Trophoblast cell (in vitro differentiated cells and primary cell): Measurements from ENCODE around the gene KCNQ1.

ENCODE experiments used
- DNase-seq, 2 donors: peaks; one replicate each; pipeline ENCODE4 v3.0.0-alpha.2; 2016
- H2AFZ ChIP-seq: 2 replicates; pipeline ENCODE4 v1.6.1; 2013; ENCODE audit warnings: low read length, moderate library complexity, mild to moderate bottlenecking; ENCODE audit not compliant: insufficient read depth, poor library complexity
- H2AK5ac ChIP-seq: 2 replicates; pipeline ENCODE4 v1.6.1; 2013; ENCODE audit warnings: mild to moderate bottlenecking, low read length
- H2BK120ac ChIP-seq: 2 replicates; pipeline ENCODE4 v1.6.1; 2013; ENCODE audit warnings: low read length, mild to moderate bottlenecking, moderate library complexity; ENCODE audit not compliant: insufficient read depth, poor library complexity
- H2BK12ac ChIP-seq: 2 replicates; pipeline ENCODE4 v1.6.1; 2013; ENCODE audit warnings: mild to moderate bottlenecking, low read length, moderate library complexity
- H2BK5ac ChIP-seq: 2 replicates; pipeline ENCODE4 v1.6.1; 2013; ENCODE audit warnings: low read length, low read depth, moderate library complexity, mild to moderate bottlenecking; ENCODE audit not compliant: poor library complexity
- H3K14ac ChIP-seq: 2 replicates; pipeline ENCODE4 v1.6.1; 2013; ENCODE audit warnings: mild to moderate bottlenecking, low read length
- H3K18ac ChIP-seq: 2 replicates; pipeline ENCODE4 v1.6.1; 2013; ENCODE audit warnings: mild to moderate bottlenecking, low read length
- H3K23ac ChIP-seq: 2 replicates; pipeline ENCODE4 v1.6.1; 2013; ENCODE audit warnings: low read length
- H3K27ac ChIP-seq: 2 replicates; pipeline ENCODE4 v1.5.1; 2013; ENCODE audit warnings: low read depth, mild to moderate bottlenecking, inconsistent platforms, low read length, moderate library complexity
- H3K27me3 ChIP-seq: 2 replicates; pipeline ENCODE4 v1.6.1; 2013; ENCODE audit warnings: inconsistent platforms, mild to moderate bottlenecking, low read length, moderate library complexity; ENCODE audit not compliant: insufficient read depth
- H3K36me3 ChIP-seq, 2 experiments: 1 replicate in 1 of 2; 2 replicates in 1 of 2; pipeline ENCODE4 v1.6.1; 2013; ENCODE audit warnings: low read length in 2 of 2, mild to moderate bottlenecking in 2 of 2, moderate library complexity in 1 of 2; ENCODE audit not compliant: insufficient read depth in 2 of 2, control insufficient read depth in 1 of 2
- H3K4ac ChIP-seq: 2 replicates; pipeline ENCODE4 v1.6.1; 2013; ENCODE audit warnings: low read depth, mild to moderate bottlenecking, low read length, moderate library complexity
- H3K4me1 ChIP-seq, 2 experiments: 1 replicate in 1 of 2; 2 replicates in 1 of 2; pipeline ENCODE4 v1.6.1; 2013; ENCODE audit warnings: low read length in 2 of 2, mild to moderate bottlenecking in 2 of 2, moderate library complexity in 1 of 2; ENCODE audit not compliant: insufficient read depth in 2 of 2, control insufficient read depth in 1 of 2
- H3K4me2 ChIP-seq: 2 replicates; pipeline ENCODE4 v1.6.1; 2013; ENCODE audit warnings: inconsistent platforms, mild to moderate bottlenecking, low read length, moderate library complexity
- H3K4me3 ChIP-seq: 2 replicates; pipeline ENCODE4 v1.5.1; 2013; ENCODE audit warnings: mild to moderate bottlenecking, low read depth, low read length, inconsistent platforms
- H3K79me1 ChIP-seq: one replicate; pipeline ENCODE4 v1.6.1; 2013; ENCODE audit warnings: low read length
- H3K79me2 ChIP-seq: 2 replicates; pipeline ENCODE4 v1.6.1; 2013; ENCODE audit warnings: low read length, mild to moderate bottlenecking; ENCODE audit not compliant: control insufficient read depth, insufficient read depth, poor library complexity
- H3K9ac ChIP-seq: 2 replicates; pipeline ENCODE4 v1.6.1; 2013; ENCODE audit warnings: mild to moderate bottlenecking, low read length
- H3K9me3 ChIP-seq: 2 replicates; pipeline ENCODE4 v1.6.1; 2013; ENCODE audit warnings: low read depth, mild to moderate bottlenecking, control low read depth, inconsistent platforms, low read length; ENCODE audit not compliant: insufficient read depth
- H4K12ac ChIP-seq: 2 replicates; pipeline ENCODE4 v1.6.1; 2013; ENCODE audit warnings: low read depth, mild to moderate bottlenecking, low read length, moderate library complexity
- H4K8ac ChIP-seq: 2 replicates; pipeline ENCODE4 v1.6.1; 2013; ENCODE audit warnings: low read depth, mild to moderate bottlenecking, low read length, moderate library complexity
- H4K91ac ChIP-seq: one replicate; pipeline ENCODE4 v1.6.1; 2013; ENCODE audit warnings: low read depth, mild to moderate bottlenecking, low read length, moderate library complexity
- WGBS: extraction: QIAGEN DNeasy Blood & Tissue Kit; methylation state at CpG from one replicate; pipeline ENCODE4 v1.1.7; 2013; ENCODE audit warnings: missing lambda C conversion rate; ENCODE audit not compliant: insufficient read length, insufficient coverage; ENCODE audit errors: extremely low coverage; 5-methylcytosine and 5-hydroxymethylcytosine counted together

The KCNQ1 gene

GRCh38 chr11:2744166-2744565 lies 299.4 kb downstream of the KCNQ1 start:
- H3K18ac ChIP-seq, result peak overlapping the region; percentile 25
- peaks cover 44% of the 10 kb centered on the region for H3K79me1 ChIP-seq
- no peak overlapping the region for H2AK5ac ChIP-seq
- H3K4ac ChIP-seq, result no peak overlapping the region
- H4K91ac ChIP-seq, result peak overlapping the region; percentile 44
- H2AFZ ChIP-seq, result no peak overlapping the region
- H2BK120ac ChIP-seq, result no peak overlapping the region
- no peaks in the 10 kb centered on the region for H3K36me3 ChIP-seq
- no peak overlapping the region for H3K4me2 ChIP-seq
- no peak overlapping the region for H3K14ac ChIP-seq
- H4K8ac ChIP-seq, result no peak overlapping the region
- no peak overlapping the region for H3K9ac ChIP-seq
- H4K12ac ChIP-seq, result no peak overlapping the region
- no peak overlapping the region for H3K27ac ChIP-seq
- H3K79me2 ChIP-seq, result peaks cover 1% of the 10 kb centered on the region
- DNase-seq, result peak; percentile 18 to 41
- no peak overlapping the region for H2BK5ac ChIP-seq
- H3K27me3 ChIP-seq, result no peaks in the 10 kb centered on the region
- H3K9me3 ChIP-seq, result peaks cover 3% of the 10 kb centered on the region
- H3K4me1 ChIP-seq, result peaks cover 46 to 54% of the 10 kb centered on the region in 2 experiments
- H2BK12ac ChIP-seq, result peak overlapping the region; percentile 21
- no peak overlapping the region for H3K4me3 ChIP-seq
- H3K23ac ChIP-seq, result no peak overlapping the region
- WGBS, result no CpG with 5 or more reads among the region's 9 CpGs

GRCh38 chr11:2745511-2745910 lies 300.7 kb downstream of the KCNQ1 start:
- H3K14ac ChIP-seq, result peak overlapping the region; percentile 22
- no peak overlapping the region for H3K9ac ChIP-seq
- H3K36me3 ChIP-seq, result no peaks in the 10 kb centered on the region
- H2BK5ac ChIP-seq, result no peak overlapping the region
- no peaks in the 10 kb centered on the region for H3K27me3 ChIP-seq
- peaks cover 49% of the 10 kb centered on the region for H3K79me1 ChIP-seq
- H3K23ac ChIP-seq, result no peak overlapping the region
- no peak overlapping the region for H3K18ac ChIP-seq
- H3K27ac ChIP-seq, result no peak overlapping the region
- H4K8ac ChIP-seq, result no peak overlapping the region
- no CpG with 5 or more reads among the region's 14 CpGs for WGBS
- no peak overlapping the region for H4K12ac ChIP-seq
- peaks cover 3% of the 10 kb centered on the region for H3K9me3 ChIP-seq
- DNase-seq, result no peak
- H3K79me2 ChIP-seq, result peaks cover 1% of the 10 kb centered on the region
- peak overlapping the region; percentile 33 for H2AK5ac ChIP-seq
- H3K4ac ChIP-seq, result no peak overlapping the region
- H3K4me2 ChIP-seq, result no peak overlapping the region
- H3K4me3 ChIP-seq, result no peak overlapping the region
- no peak overlapping the region for H2AFZ ChIP-seq
- H2BK120ac ChIP-seq, result no peak overlapping the region
- H2BK12ac ChIP-seq, result peak overlapping the region; percentile 38
- peaks cover 46 to 60% of the 10 kb centered on the region in 2 experiments for H3K4me1 ChIP-seq
- H4K91ac ChIP-seq, result peak overlapping the region; percentile 36

- Histone ChIP-seq H3K27me3 (no peaks in the 10 kb centered on the region), H2BK12ac (peak overlapping the region; percentile 23), H3K79me1 (peaks cover 52% of the 10 kb centered on the region), H2AK5ac (peak overlapping the region; percentile 89), H3K23ac (no peak overlapping the region), H3K14ac (peak overlapping the region; percentile 38), H2BK5ac (no peak overlapping the region), H3K9me3 (peaks cover 1% of the 10 kb centered on the region), H3K4ac (no peak overlapping the region), H3K4me3 (no peak overlapping the region), H3K27ac (no peak overlapping the region), H3K4me1 (peaks cover 38 to 55% of the 10 kb centered on the region in 2 experiments), H3K36me3 (no peaks in the 10 kb centered on the region), H4K12ac (no peak overlapping the region), H3K4me2 (no peak overlapping the region), H3K79me2 (peaks cover 1% of the 10 kb centered on the region), H3K18ac (peak overlapping the region; percentile 49), H4K91ac (peak overlapping the region; percentile 79), H2AFZ (no peak overlapping the region), H3K9ac (no peak overlapping the region), H4K8ac (no peak overlapping the region), H2BK120ac (peak overlapping the region; percentile 23)
- no CpG with 5 or more reads among the region's 24 CpGs for WGBS
- DNase-seq, result no peak
Observed at GRCh38 chr11:2746401-2747247, 301.8 kb downstream of the KCNQ1 start.

DNA sequence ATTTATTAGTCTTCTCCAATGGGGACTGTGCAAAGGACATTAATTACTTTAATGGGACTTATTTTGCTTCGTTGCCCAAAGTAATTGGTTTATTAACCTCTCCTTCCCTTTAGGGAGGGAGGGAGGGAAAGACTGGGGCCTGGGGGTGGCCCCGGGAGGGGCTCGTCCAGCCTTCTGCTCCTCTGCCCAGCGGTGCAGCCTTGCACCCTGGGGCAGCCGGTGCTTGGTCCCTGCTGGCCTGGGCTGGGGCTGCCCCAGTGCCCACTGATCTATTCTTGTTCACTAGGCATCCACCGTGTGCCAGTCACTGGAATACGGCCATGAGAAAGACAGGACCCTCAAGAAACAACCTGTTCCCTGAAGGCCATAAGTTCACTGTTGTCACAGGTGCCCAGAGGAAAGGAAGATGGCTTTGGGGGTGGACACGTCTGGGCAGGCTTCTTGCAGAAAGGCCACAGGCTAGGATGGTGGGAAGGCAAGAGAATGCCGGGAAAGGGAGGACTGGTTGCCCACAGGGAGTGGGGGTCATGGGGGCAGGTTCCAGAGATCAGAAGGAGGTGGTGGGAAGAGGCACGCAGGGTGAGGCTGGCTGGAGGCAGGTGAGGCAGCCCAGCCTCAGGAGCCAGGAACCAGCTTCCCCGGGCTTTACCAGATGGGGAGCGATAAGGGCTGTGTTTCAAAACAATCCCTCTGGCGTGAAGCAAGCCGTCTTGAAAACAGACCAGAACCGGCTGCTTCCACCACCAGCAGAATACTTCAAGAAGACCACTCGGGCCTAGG lies 302.6 kb downstream of the KCNQ1 start:
- H3K27me3 ChIP-seq, result no peaks in the 10 kb centered on the region
- H3K14ac ChIP-seq, result no peak overlapping the region
- H3K79me2 ChIP-seq, result peaks cover 1% of the 10 kb centered on the region
- no peak overlapping the region for H4K91ac ChIP-seq
- H3K4ac ChIP-seq, result no peak overlapping the region
- no peak overlapping the region for H4K8ac ChIP-seq
- peaks cover 1% of the 10 kb centered on the region for H3K9me3 ChIP-seq
- no peak overlapping the region for H3K9ac ChIP-seq
- no peak overlapping the region for H3K23ac ChIP-seq
- no peak overlapping the region for H2AK5ac ChIP-seq
- H3K79me1 ChIP-seq, result peaks cover 52% of the 10 kb centered on the region
- no peak overlapping the region for H3K4me3 ChIP-seq
- no peak overlapping the region for H4K12ac ChIP-seq
- H2BK12ac ChIP-seq, result no peak overlapping the region
- no peak overlapping the region for H2BK5ac ChIP-seq
- no CpG with 5 or more reads among the region's 16 CpGs for WGBS
- H2BK120ac ChIP-seq, result peak overlapping the region; percentile 3
- peak; percentile 96 to 97 for DNase-seq
- peaks cover 39 to 55% of the 10 kb centered on the region in 2 experiments for H3K4me1 ChIP-seq
- H3K27ac ChIP-seq, result peak overlapping the region; percentile 6
- H3K18ac ChIP-seq, result no peak overlapping the region
- H2AFZ ChIP-seq, result no peak overlapping the region
- no peaks in the 10 kb centered on the region for H3K36me3 ChIP-seq
- no peak overlapping the region for H3K4me2 ChIP-seq
